NCI-H1436 treated with DMSO at 0.1 percent for 48 hours (cell line): ENCODE data around the gene GYPA.
"Not testable (repeated sequence)": the region's sequence is repeated elsewhere in the genome, so short reads cannot be mapped to it uniquely, and the experiment has no call there.

ENCODE experiments used
- DNase-seq: peaks from one replicate; lab custom pipeline; 2025; lab: John Stamatoyannopoulos, UW

Gene GYPA

GRCh38 chr4:144128709-144129320 is 11.7 kb downstream of the GYPA start:
- DNase-seq: not testable (repeated sequence)

GRCh38 chr4:144125109-144125508 is 15.4 kb downstream of the GYPA start:
- DNase-seq: not testable (repeated sequence)

GRCh38 chr4:144123982-144124635 is 16.4 kb downstream of the GYPA start:
- DNase-seq: not testable (repeated sequence)

- DNase-seq: not testable (repeated sequence)
Observed at GRCh38 chr4:144123269-144123668, 17.2 kb downstream of the GYPA start.

- DNase-seq: not testable (repeated sequence)
Observed at GRCh38 chr4:144119752-144120151, 20.8 kb downstream of the GYPA start.

GRCh38 chr4:144115519-144115918 is 25.0 kb downstream of the GYPA start:
- DNase-seq: no peak

GRCh38 chr4:144113546-144113945 is 27.0 kb downstream of the GYPA start:
- DNase-seq: no peak

- no peak for DNase-seq
Observed at GRCh38 chr4:144104509-144105130, 35.9 kb downstream of the GYPA start.

GRCh38 chr4:144097776-144098175 is 42.7 kb downstream of the GYPA start:
- not testable (repeated sequence) for DNase-seq

GRCh38 chr4:144093995-144094394 is 46.5 kb downstream of the GYPA start:
- DNase-seq: not testable (repeated sequence)

- DNase-seq: not testable (repeated sequence)
Observed at GRCh38 chr4:144091181-144091580, 49.3 kb downstream of the GYPA start.

GRCh38 chr4:144090744-144091143 is 49.8 kb downstream of the GYPA start:
- no peak for DNase-seq

- DNase-seq: not testable (repeated sequence)
Observed at GRCh38 chr4:144082053-144082452, 58.5 kb downstream of the GYPA start.

- DNase-seq: not testable (repeated sequence)
Observed at GRCh38 chr4:144080135-144080534, 60.4 kb downstream of the GYPA start.

GRCh38 chr4:144078746-144079145 is 61.8 kb downstream of the GYPA start:
- not testable (repeated sequence) for DNase-seq

- DNase-seq: not testable (repeated sequence)
Observed at GRCh38 chr4:144061556-144061955, 79.0 kb downstream of the GYPA start.

- DNase-seq: not testable (repeated sequence)
Observed at GRCh38 chr4:144060234-144060859, 80.2 kb downstream of the GYPA start.
